Panc1 (cell line): Measurements from ENCODE around the gene PGPEP1. TPM values are rescaled to one million over a fixed set of nuclear protein-coding genes. Genes with fewer than 3 reads are reported as not detected.
A peak's percentile ranks its signal among the peaks of the same experiment; 100 is the strongest.

ENCODE experiments used
- ATAC-seq: fragments of 200-7000 bp; cut with Tn5 transposase; 2 replicates; pipeline ENCODE4 v1.9.1; 2020; ENCODE audit warnings: mild to moderate bottlenecking, moderate library complexity
- BruUV-seq: library from RNA; stranded (reverse); fragments of 400-500 nt; replicated peaks from 2 replicates; lab custom pipeline; 2021; lab: Mats Ljungman, UMichigan
- CTCF ChIA-PET: fragments of 300-600 bp; sonication (Branson Sonifier 250); formaldehyde crosslinking; loops from one replicate; lab custom pipeline; 2022; ENCODE audit warnings: antibody characterized with exemption; lab: Charles Lee
- POLR2A ChIA-PET: fragments of 300-600 bp; sonication (Branson Sonifier 250); formaldehyde crosslinking; loops from one replicate; lab custom pipeline; 2022; ENCODE audit warnings: antibody characterized with exemption; lab: Charles Lee
- DNase-seq: peaks from one replicate; pipeline ENCODE4 v3.0.0-alpha.2; 2010; ENCODE audit warnings: low read depth, low spot score
- H3K27ac ChIP-seq: 2 replicates; pipeline ENCODE4 v1.5.1; 2011; ENCODE audit warnings: mild to moderate bottlenecking, low read length, inconsistent platforms
- H3K27me3 ChIP-seq: fragments of 200-500 bp; sonication (Bioruptor generic); 2 replicates; pipeline ENCODE4 v1.6.0; 2014; ENCODE audit warnings: low read length, inconsistent platforms; ENCODE audit not compliant: control insufficient read depth, insufficient read depth
- H3K36me3 ChIP-seq: fragments of 200-500 bp; sonication (Bioruptor generic); 2 replicates; pipeline ENCODE4 v1.5.1; 2014; ENCODE audit warnings: inconsistent platforms, mild to moderate bottlenecking, low read length, moderate library complexity; ENCODE audit not compliant: control insufficient read depth, insufficient read depth
- H3K4me1 ChIP-seq: 2 replicates; pipeline ENCODE4 v1.5.1; 2011; ENCODE audit warnings: inconsistent platforms, mild to moderate bottlenecking, low read length, moderate library complexity; ENCODE audit not compliant: control insufficient read depth, insufficient read depth
- H3K4me3 ChIP-seq, 2 experiments: 2 replicates each; pipeline ENCODE4 v1.5.1; 2011 to 2012; ENCODE audit warnings: low read depth in 2 of 2, low read length in 2 of 2, mild to moderate bottlenecking in 2 of 2, inconsistent platforms in 1 of 2, moderate library complexity in 1 of 2
- H3K9me3 ChIP-seq: fragments of 200-500 bp; sonication (Bioruptor generic); 2 replicates; pipeline ENCODE4 v1.5.1; 2014; ENCODE audit warnings: low read depth, mild to moderate bottlenecking, inconsistent platforms, low read length, moderate library complexity; ENCODE audit not compliant: control insufficient read depth, insufficient read depth
- POLR2AphosphoS5 ChIP-seq: IDR thresholded peaks from 2 replicates; pipeline ENCODE4 v1.6.1; 2012; ENCODE audit warnings: mild to moderate bottlenecking, low read depth, low read length, moderate library complexity
- SIN3A ChIP-seq: IDR thresholded peaks from 2 replicates; pipeline ENCODE4 v1.6.1; 2012; ENCODE audit warnings: low read depth, mild to moderate bottlenecking, low read length, moderate library complexity, borderline replicate concordance; ENCODE audit not compliant: insufficient read depth
- TCF7L2 ChIP-seq: IDR thresholded peaks from 2 replicates; pipeline ENCODE4 v1.6.1; 2011; ENCODE audit warnings: mild to moderate bottlenecking, low read depth, low read length, inconsistent platforms
- in situ Hi-C: cut with HindIII; loops from 2 replicates; pipeline ENCODE4 v1.10.0; 2016; ENCODE audit warnings: low sequenced_read_pairs, low pct_unique_long_range_greater_than_20kb
- intact Hi-C: fragments of 100-400 bp; cut with micrococcal nuclease; formaldehyde crosslinking; loops from one replicate; pipeline ENCODE4 v1.10.0; 2022; ENCODE audit not compliant: unreplicated experiment
- total RNA-seq: library from RNA; stranded (reverse); gene quantifications from one replicate; pipeline ENCODE4 v1.2.1, GENCODE V29; 2021; ENCODE audit not compliant: unreplicated experiment
- TF ChIP-seq, protein P1 (sequence below): fragments of 450-650 bp; IDR thresholded peaks from 2 replicates; pipeline ENCODE4 v1.5.1; 2017; ENCODE audit warnings: mild to moderate bottlenecking
- TF ChIP-seq, protein P2 (sequence below), 2 experiments: IDR thresholded peaks; 2 replicates each; pipeline ENCODE4 v1.6.1; 2011 to 2012; ENCODE audit warnings: low read depth in 2 of 2, control low read depth in 1 of 2, low read length in 1 of 2, mild to moderate bottlenecking in 1 of 2, moderate library complexity in 1 of 2; ENCODE audit not compliant: insufficient read depth in 1 of 2

Gene PGPEP1
- total RNA-seq, 1 experiment from 2014 or later = 36.3 TPM

DNA sequence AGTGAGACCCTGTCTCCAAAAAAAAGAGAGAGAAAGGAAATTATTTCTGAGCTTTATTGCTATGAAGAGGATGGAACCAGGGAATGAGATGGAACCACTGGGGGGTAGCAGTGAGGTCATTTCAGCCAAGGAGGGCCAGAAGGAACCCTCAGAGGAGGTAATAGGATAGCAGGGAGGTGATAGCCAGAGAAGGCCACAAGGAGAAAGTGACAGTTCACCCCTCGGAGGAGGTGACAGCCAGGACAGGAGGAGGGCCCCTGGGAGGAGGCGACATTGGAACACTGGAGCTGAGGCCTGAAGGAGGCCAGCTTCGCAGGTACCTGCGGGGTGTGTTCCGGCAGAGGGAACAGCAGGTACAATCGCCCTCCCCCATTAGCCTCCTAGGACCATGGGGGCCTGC lies 675 bp upstream of the PGPEP1 start:
- Histone ChIP-seq H3K27me3 (no peaks in the 10 kb centered on the region), H3K36me3 (no peaks in the 10 kb centered on the region; the same call in 1 of the 2 replicates), H3K4me1 (peaks cover 9% of the 10 kb centered on the region; the same call in 1 of the 2 replicates), H3K4me3 (peak overlapping the region; percentile 63 to 75), H3K27ac (peak overlapping the region; percentile 61; the same call in 1 of the 2 replicates), H3K9me3 (no peaks in the 10 kb centered on the region)
- in situ Hi-C loops = no loop called here
- TF ChIP-seq TCF7L2 (no peak), POLR2AphosphoS5 (no peak), SIN3A (no peak)
- intact Hi-C loops = no loop called here
- ATAC-seq (peak; percentile 55; the same call in 1 of the 2 replicates), DNase-seq (no peak)
- ChIA-PET POLR2A (no interaction called here), CTCF (interaction anchor here (0.8 to 1.1 kb wide), 2 partner anchors 11 to 76 kb away, joined by 3 read pairs; no protein-coding TSS in a partner anchor)
- BruUV-seq = no TSS peak

DNA sequence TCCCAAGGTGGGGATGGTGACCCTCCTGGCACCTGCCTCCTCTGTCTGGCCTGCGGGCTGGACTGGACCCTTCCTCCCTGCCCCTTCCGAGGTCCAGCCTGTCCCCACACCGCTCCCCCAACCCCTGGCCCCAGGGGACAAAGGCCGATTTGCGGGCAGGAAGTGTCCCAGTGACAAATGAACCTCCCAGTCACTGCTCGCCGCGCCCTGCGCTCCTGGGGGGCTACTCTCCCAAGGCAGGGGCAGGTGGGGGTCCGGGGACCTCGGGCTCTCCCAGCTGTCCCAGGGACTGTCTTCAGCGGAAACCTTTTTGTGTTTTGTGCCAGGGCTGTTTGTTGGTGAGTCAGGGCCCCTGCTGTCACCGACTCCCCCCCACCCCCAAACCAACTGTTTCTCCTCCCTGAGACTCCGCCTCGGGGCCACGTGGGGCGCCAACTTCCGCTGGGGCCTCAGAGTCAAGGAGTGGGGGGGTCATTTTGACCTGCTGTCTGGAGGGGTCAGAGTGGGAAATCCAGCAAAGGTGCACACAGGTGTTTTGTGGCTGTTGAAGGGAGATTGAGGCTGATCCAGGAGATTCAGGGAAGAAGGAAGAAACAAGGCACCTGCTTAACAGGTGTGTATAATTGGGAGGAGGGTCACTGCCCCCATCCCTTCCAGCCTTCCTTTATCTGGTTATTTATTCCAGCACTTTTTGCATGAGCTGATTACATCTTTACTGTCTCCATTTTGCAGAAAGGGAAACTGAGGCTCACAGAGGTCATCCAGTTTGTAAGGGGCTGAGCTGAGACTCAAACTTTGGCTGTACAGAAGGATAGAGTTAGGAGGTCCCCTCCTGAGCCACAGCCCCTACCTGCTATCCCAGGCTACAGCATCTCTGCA lies 831 bp downstream of the PGPEP1 start:
- intact Hi-C loops (no loop called here), in situ Hi-C loops (no loop called here)
- Histone ChIP-seq H3K4me1 (peaks cover 9% of the 10 kb centered on the region; the same call in 1 of the 2 replicates), H3K27ac (peak overlapping the region; percentile 60), H3K9me3 (no peaks in the 10 kb centered on the region), H3K4me3 (peak overlapping the region; percentile 63 to 75), H3K36me3 (no peaks in the 10 kb centered on the region; the same call in 1 of the 2 replicates), H3K27me3 (no peaks in the 10 kb centered on the region)
- POLR2A ChIA-PET = interaction anchor here (0.9 kb wide), 1 partner anchor 76 kb away, joined by 3 read pairs; no protein-coding TSS in a partner anchor
- DNase-seq (no peak), ATAC-seq (peak; percentile 52)
- TF ChIP-seq, protein P1, sequence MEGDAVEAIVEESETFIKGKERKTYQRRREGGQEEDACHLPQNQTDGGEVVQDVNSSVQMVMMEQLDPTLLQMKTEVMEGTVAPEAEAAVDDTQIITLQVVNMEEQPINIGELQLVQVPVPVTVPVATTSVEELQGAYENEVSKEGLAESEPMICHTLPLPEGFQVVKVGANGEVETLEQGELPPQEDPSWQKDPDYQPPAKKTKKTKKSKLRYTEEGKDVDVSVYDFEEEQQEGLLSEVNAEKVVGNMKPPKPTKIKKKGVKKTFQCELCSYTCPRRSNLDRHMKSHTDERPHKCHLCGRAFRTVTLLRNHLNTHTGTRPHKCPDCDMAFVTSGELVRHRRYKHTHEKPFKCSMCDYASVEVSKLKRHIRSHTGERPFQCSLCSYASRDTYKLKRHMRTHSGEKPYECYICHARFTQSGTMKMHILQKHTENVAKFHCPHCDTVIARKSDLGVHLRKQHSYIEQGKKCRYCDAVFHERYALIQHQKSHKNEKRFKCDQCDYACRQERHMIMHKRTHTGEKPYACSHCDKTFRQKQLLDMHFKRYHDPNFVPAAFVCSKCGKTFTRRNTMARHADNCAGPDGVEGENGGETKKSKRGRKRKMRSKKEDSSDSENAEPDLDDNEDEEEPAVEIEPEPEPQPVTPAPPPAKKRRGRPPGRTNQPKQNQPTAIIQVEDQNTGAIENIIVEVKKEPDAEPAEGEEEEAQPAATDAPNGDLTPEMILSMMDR = no peak
- TF ChIP-seq SIN3A (0 out of 2 replicates have a peak, but pooled peaks have one; percentile 29), TCF7L2 (no peak)
- CTCF ChIA-PET = no interaction called here
- BruUV-seq = no TSS peak

DNA sequence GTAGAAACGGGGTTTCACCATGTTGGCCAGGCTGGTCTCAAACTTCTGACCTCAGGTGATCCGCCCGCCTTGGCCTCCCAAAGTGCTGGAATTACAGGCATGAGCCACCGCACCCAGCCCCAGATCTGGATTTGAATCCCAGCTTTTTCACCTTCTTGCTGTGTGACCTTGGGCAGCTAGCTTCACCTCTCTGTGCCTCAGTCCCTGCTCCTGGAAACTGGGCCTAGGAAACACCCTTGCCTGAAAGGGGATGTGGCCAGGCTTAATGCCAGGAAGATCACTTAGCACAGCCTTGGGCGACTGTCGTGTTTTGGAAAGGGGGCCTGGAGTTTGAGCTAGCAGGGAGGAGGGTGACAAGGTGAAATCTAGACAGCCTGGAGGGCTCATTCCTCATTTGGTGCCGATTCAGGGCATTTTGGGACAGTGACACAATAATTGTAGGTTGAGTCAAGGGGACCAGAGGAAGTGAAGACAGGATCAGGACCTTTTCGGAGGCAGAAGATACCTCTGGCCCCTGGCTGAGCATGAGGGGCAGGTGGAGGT lies 1.8 kb downstream of the PGPEP1 start:
- intact Hi-C loops = no loop called here
- BruUV-seq = no TSS peak
- Histone ChIP-seq H3K4me1 (peaks cover 9% of the 10 kb centered on the region; the same call in 1 of the 2 replicates), H3K27ac (no peak overlapping the region; the same call in 1 of the 2 replicates), H3K36me3 (no peaks in the 10 kb centered on the region; the same call in 1 of the 2 replicates), H3K4me3 (peak overlapping the region in 1 of 2 experiments; percentile 75; a peak in 2 of 4 replicates), H3K27me3 (no peaks in the 10 kb centered on the region), H3K9me3 (no peaks in the 10 kb centered on the region)
- CTCF ChIA-PET = interaction anchor here (0.7 kb wide), 1 partner anchor 45 kb away, joined by 3 read pairs; no protein-coding TSS in a partner anchor
- ATAC-seq (no peak), DNase-seq (no peak)
- TF ChIP-seq, protein P1 = no peak
- TF ChIP-seq POLR2AphosphoS5 = no peak
- TF ChIP-seq, protein P2, sequence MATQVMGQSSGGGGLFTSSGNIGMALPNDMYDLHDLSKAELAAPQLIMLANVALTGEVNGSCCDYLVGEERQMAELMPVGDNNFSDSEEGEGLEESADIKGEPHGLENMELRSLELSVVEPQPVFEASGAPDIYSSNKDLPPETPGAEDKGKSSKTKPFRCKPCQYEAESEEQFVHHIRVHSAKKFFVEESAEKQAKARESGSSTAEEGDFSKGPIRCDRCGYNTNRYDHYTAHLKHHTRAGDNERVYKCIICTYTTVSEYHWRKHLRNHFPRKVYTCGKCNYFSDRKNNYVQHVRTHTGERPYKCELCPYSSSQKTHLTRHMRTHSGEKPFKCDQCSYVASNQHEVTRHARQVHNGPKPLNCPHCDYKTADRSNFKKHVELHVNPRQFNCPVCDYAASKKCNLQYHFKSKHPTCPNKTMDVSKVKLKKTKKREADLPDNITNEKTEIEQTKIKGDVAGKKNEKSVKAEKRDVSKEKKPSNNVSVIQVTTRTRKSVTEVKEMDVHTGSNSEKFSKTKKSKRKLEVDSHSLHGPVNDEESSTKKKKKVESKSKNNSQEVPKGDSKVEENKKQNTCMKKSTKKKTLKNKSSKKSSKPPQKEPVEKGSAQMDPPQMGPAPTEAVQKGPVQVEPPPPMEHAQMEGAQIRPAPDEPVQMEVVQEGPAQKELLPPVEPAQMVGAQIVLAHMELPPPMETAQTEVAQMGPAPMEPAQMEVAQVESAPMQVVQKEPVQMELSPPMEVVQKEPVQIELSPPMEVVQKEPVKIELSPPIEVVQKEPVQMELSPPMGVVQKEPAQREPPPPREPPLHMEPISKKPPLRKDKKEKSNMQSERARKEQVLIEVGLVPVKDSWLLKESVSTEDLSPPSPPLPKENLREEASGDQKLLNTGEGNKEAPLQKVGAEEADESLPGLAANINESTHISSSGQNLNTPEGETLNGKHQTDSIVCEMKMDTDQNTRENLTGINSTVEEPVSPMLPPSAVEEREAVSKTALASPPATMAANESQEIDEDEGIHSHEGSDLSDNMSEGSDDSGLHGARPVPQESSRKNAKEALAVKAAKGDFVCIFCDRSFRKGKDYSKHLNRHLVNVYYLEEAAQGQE (IDR thresholded peaks at IDR 0.05; ENCODE audit: insufficient read depth in 1 of 2, low read depth in 2 of 2, low read length in 1 of 2) = no peak
- TF ChIP-seq TCF7L2 = no peak
- POLR2A ChIA-PET = interaction anchor here (0.9 kb wide), 1 partner anchor 75 kb away, joined by 3 read pairs; no protein-coding TSS in a partner anchor
- in situ Hi-C loops = no loop called here
